Stimulated activated memory B cell treated with anti-CD40 and anti-IgM and Interleukin-4, amounts not matched to agents 10 μg/mL and 1 μg/mL and 100 μg/mL, for 72 hours (primary cell): ENCODE data around the gene NPPA.

Experiments used
- ATAC-seq: fragments of 150-1000 bp; cut with Tn5 transposase; 2 replicates; pipeline ENCODE4 v1.10.0; 2021
- H3K27ac Mint-ChIP-seq: one replicate; pipeline ENCODE4 v1.8.0; 2022; ENCODE audit warnings: mild to moderate bottlenecking, mixed read lengths
- H3K27me3 Mint-ChIP-seq: one replicate; pipeline ENCODE4 v1.8.0; 2022; ENCODE audit warnings: mixed read lengths
- H3K36me3 Mint-ChIP-seq: one replicate; pipeline ENCODE4 v1.8.0; 2022; ENCODE audit warnings: mixed read lengths
- H3K4me1 Mint-ChIP-seq: one replicate; pipeline ENCODE4 v1.8.0; 2022; ENCODE audit warnings: mixed read lengths
- H3K4me3 Mint-ChIP-seq: one replicate; pipeline ENCODE4 v1.8.0; 2022; ENCODE audit warnings: mild to moderate bottlenecking, moderate library complexity, mixed read lengths
- H3K9me3 Mint-ChIP-seq: one replicate; pipeline ENCODE4 v1.8.0; 2022; ENCODE audit warnings: mixed read lengths

NPPA gene

GRCh38 chr1:11839727-11840705, 7.6 kb downstream of the NPPA start:
- no peak for ATAC-seq
- Mint-ChIP-seq H3K4me1 (peaks cover 31% of the 10 kb centered on the region), H3K4me3 (no peak overlapping the region), H3K27ac (no peak overlapping the region), H3K36me3 (peaks cover 77% of the 10 kb centered on the region), H3K27me3 (no peaks in the 10 kb centered on the region), H3K9me3 (no peaks in the 10 kb centered on the region)

GRCh38 chr1:11838349-11839272, 9.0 kb downstream of the NPPA start:
- H3K36me3 Mint-ChIP-seq, result peaks cover 70% of the 10 kb centered on the region
- H3K27ac Mint-ChIP-seq, result peak overlapping the region; percentile 12
- ATAC-seq, result peak; percentile 86
- H3K27me3 Mint-ChIP-seq, result no peaks in the 10 kb centered on the region
- H3K4me3 Mint-ChIP-seq, result no peak overlapping the region
- no peaks in the 10 kb centered on the region for H3K9me3 Mint-ChIP-seq
- H3K4me1 Mint-ChIP-seq, result peaks cover 31% of the 10 kb centered on the region

GRCh38 chr1:11837767-11838348, 9.7 kb downstream of the NPPA start:
- no peaks in the 10 kb centered on the region for H3K9me3 Mint-ChIP-seq
- H3K27ac Mint-ChIP-seq, result no peak overlapping the region
- no peaks in the 10 kb centered on the region for H3K27me3 Mint-ChIP-seq
- no peak overlapping the region for H3K4me3 Mint-ChIP-seq
- H3K4me1 Mint-ChIP-seq, result peaks cover 25% of the 10 kb centered on the region
- peaks cover 67% of the 10 kb centered on the region for H3K36me3 Mint-ChIP-seq
- no peak for ATAC-seq

- Mint-ChIP-seq H3K9me3 (no peaks in the 10 kb centered on the region), H3K27me3 (no peaks in the 10 kb centered on the region), H3K4me1 (peaks cover 19% of the 10 kb centered on the region), H3K36me3 (peaks cover 67% of the 10 kb centered on the region), H3K4me3 (no peak overlapping the region), H3K27ac (no peak overlapping the region)
- no peak for ATAC-seq
Observed at GRCh38 chr1:11836955-11837766, 10.4 kb downstream of the NPPA start.

GRCh38 chr1:11835441-11836225, 11.9 kb downstream of the NPPA start:
- no peaks in the 10 kb centered on the region for H3K9me3 Mint-ChIP-seq
- H3K4me1 Mint-ChIP-seq, result peaks cover 6% of the 10 kb centered on the region
- no peak overlapping the region for H3K4me3 Mint-ChIP-seq
- peaks cover 51% of the 10 kb centered on the region for H3K36me3 Mint-ChIP-seq
- H3K27ac Mint-ChIP-seq, result peak overlapping the region; percentile 8
- no peak for ATAC-seq
- no peaks in the 10 kb centered on the region for H3K27me3 Mint-ChIP-seq

- ATAC-seq, result no peak
- Mint-ChIP-seq H3K27me3 (no peaks in the 10 kb centered on the region), H3K9me3 (no peaks in the 10 kb centered on the region), H3K4me3 (no peak overlapping the region), H3K36me3 (peaks cover 46% of the 10 kb centered on the region), H3K27ac (no peak overlapping the region), H3K4me1 (peaks cover 5% of the 10 kb centered on the region)
Observed at GRCh38 chr1:11833900-11834299, 13.7 kb downstream of the NPPA start.

- H3K4me3 Mint-ChIP-seq, result no peak overlapping the region
- peaks cover 45% of the 10 kb centered on the region for H3K36me3 Mint-ChIP-seq
- peaks cover 2% of the 10 kb centered on the region for H3K4me1 Mint-ChIP-seq
- no peaks in the 10 kb centered on the region for H3K27me3 Mint-ChIP-seq
- no peaks in the 10 kb centered on the region for H3K9me3 Mint-ChIP-seq
- no peak overlapping the region for H3K27ac Mint-ChIP-seq
- no peak for ATAC-seq
Observed at GRCh38 chr1:11833497-11833896, 14.1 kb downstream of the NPPA start.

GRCh38 chr1:11831945-11832725, 15.4 kb downstream of the NPPA start:
- Mint-ChIP-seq H3K27me3 (no peaks in the 10 kb centered on the region), H3K9me3 (no peaks in the 10 kb centered on the region), H3K27ac (no peak overlapping the region), H3K4me3 (no peak overlapping the region), H3K36me3 (peaks cover 45% of the 10 kb centered on the region), H3K4me1 (no peaks in the 10 kb centered on the region)
- no peak for ATAC-seq

- Mint-ChIP-seq H3K4me3 (no peak overlapping the region), H3K9me3 (no peaks in the 10 kb centered on the region), H3K4me1 (no peaks in the 10 kb centered on the region), H3K36me3 (peaks cover 51% of the 10 kb centered on the region), H3K27ac (no peak overlapping the region), H3K27me3 (no peaks in the 10 kb centered on the region)
- ATAC-seq, result no peak
Observed at GRCh38 chr1:11828511-11828910, 19.1 kb downstream of the NPPA start.

- no peaks in the 10 kb centered on the region for H3K4me1 Mint-ChIP-seq
- H3K27me3 Mint-ChIP-seq, result no peaks in the 10 kb centered on the region
- H3K27ac Mint-ChIP-seq, result no peak overlapping the region
- no peak overlapping the region for H3K4me3 Mint-ChIP-seq
- no peaks in the 10 kb centered on the region for H3K9me3 Mint-ChIP-seq
- H3K36me3 Mint-ChIP-seq, result peaks cover 51% of the 10 kb centered on the region
- ATAC-seq, result no peak
Observed at GRCh38 chr1:11826946-11827345, 20.6 kb downstream of the NPPA start.

- peaks cover 64% of the 10 kb centered on the region for H3K36me3 Mint-ChIP-seq
- no peaks in the 10 kb centered on the region for H3K9me3 Mint-ChIP-seq
- H3K4me3 Mint-ChIP-seq, result no peak overlapping the region
- H3K27me3 Mint-ChIP-seq, result no peaks in the 10 kb centered on the region
- no peak overlapping the region for H3K27ac Mint-ChIP-seq
- no peaks in the 10 kb centered on the region for H3K4me1 Mint-ChIP-seq
- ATAC-seq, result no peak
Observed at GRCh38 chr1:11825131-11825530, 22.5 kb downstream of the NPPA start.

GRCh38 chr1:11823366-11824137, 24.0 kb downstream of the NPPA start:
- no peaks in the 10 kb centered on the region for H3K9me3 Mint-ChIP-seq
- H3K4me3 Mint-ChIP-seq, result no peak overlapping the region
- H3K27me3 Mint-ChIP-seq, result no peaks in the 10 kb centered on the region
- H3K27ac Mint-ChIP-seq, result no peak overlapping the region
- peaks cover 69% of the 10 kb centered on the region for H3K36me3 Mint-ChIP-seq
- ATAC-seq, result no peak
- no peaks in the 10 kb centered on the region for H3K4me1 Mint-ChIP-seq

GRCh38 chr1:11822091-11822490, 25.5 kb downstream of the NPPA start:
- peak overlapping the region; percentile 32 for H3K27ac Mint-ChIP-seq
- H3K27me3 Mint-ChIP-seq, result no peaks in the 10 kb centered on the region
- no peak overlapping the region for H3K4me3 Mint-ChIP-seq
- no peak for ATAC-seq
- H3K36me3 Mint-ChIP-seq, result peaks cover 64% of the 10 kb centered on the region
- no peaks in the 10 kb centered on the region for H3K4me1 Mint-ChIP-seq
- no peaks in the 10 kb centered on the region for H3K9me3 Mint-ChIP-seq
